ENCODE results near the gene COBL.

Gene COBL

DNA sequence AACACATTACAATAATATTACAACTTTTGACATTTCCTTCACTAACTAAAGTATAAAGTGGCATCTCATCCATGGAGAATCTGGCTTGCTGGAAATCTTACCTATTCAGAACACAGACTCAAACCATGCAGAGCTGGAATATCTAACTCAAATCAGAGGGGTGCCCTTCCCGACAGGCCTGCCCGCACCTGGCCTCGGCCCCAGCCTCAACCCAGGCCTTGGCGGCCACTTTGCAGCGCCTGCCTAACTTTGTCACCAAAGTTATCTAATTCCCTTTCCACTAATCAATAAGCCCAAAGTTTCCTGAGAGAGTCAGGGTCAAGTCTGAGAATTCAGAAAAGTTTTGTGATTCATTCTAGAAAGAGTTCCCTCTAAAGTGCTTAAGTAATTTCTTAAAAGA lies 212.9 kb downstream of the COBL start:
- no peaks in the 10 kb centered on the region for H3K36me3 Mint-ChIP-seq (ENCODE audit: low read depth)
- H3K4me1 Mint-ChIP-seq (ENCODE audit: low read depth), result no peaks in the 10 kb centered on the region
- peaks cover under 1% of the 10 kb centered on the region for H3K9me3 Mint-ChIP-seq
- no peak overlapping the region for H3K27ac Mint-ChIP-seq
- peaks cover 3% of the 10 kb centered on the region for H3K27me3 Mint-ChIP-seq (ENCODE audit: low read depth)
- H3K4me3 Mint-ChIP-seq, result no peak overlapping the region

DNA sequence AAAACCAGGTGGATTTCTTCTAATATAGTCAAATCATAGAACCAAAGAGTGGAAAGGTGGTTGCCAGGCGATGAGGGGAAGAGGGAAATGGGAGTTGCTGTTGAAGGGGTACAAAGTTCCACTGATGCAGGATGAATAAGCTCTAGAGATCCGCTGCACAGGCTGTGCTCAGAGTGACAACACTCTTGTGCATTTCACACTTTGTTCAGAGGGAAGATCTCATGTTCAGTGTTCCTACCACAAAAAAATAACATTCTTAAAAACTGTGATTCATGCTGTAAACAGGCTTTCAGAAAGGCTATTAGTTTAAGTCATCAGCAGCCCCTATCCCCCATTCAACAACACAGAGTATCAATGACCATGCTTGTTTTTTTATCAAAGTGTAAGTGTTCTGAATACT lies 213.8 kb downstream of the COBL start:
- Mint-ChIP-seq H3K9me3 (peaks cover 7% of the 10 kb centered on the region), H3K4me3 (no peak overlapping the region), H3K36me3 (ENCODE audit: low read depth) (no peaks in the 10 kb centered on the region), H3K27me3 (ENCODE audit: low read depth) (peaks cover 3% of the 10 kb centered on the region), H3K27ac (no peak overlapping the region), H3K4me1 (ENCODE audit: low read depth) (no peaks in the 10 kb centered on the region)

DNA sequence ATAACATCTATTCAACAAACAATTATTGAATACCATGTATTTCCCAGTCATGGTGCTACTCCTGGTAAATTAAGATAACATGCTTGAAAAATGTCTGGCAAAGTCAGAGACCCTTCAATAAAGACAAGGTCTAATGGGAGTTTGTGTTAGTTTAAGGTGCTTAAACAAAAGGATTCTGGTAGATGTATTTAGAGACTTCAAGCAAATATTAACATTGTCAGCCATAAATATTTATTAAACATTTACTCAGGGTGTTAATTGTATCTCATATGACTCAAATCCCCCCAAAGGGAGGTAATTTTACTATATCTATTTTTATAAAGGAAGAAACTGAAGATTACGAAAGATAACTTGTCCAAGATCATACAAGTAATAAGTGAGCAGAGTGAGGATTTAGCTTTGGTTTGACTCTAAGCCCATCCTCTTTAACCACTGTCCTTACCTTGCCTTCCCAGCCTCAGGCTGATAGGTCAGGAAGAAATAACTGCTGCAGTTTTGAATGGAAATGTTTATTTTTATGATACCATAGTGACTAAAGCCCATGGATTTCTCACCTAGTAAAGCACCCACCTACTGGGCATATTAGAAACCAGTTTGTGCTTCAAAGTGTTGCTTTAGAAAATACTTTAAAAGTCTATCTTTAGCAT lies 215.4 kb downstream of the COBL start:
- no peak overlapping the region for H3K4me3 Mint-ChIP-seq
- H3K9me3 Mint-ChIP-seq, result peaks cover 11% of the 10 kb centered on the region
- no peaks in the 10 kb centered on the region for H3K4me1 Mint-ChIP-seq (ENCODE audit: low read depth)
- H3K27ac Mint-ChIP-seq, result no peak overlapping the region
- H3K27me3 Mint-ChIP-seq (ENCODE audit: low read depth), result peaks cover 3% of the 10 kb centered on the region
- H3K36me3 Mint-ChIP-seq (ENCODE audit: low read depth), result no peaks in the 10 kb centered on the region

DNA sequence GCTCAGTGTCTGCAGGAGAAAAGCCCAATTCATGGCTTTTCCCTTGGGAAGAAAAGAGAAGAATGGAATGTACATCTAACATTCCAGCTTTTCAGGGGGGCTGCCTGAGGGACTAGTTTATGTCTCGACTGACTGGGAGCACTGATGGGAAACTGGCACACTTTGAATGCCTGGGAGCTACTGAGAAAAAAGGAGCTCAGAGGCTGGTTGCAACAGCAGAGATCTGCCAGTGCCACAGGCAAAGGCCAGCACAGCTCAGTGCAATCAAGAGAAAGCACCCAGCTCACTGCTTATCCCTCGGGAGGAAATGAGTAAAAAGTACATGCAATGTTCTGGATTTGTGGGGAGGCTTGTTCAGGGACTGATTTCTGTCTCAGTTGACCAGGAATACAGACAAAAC lies 226.2 kb downstream of the COBL start:
- no peaks in the 10 kb centered on the region for H3K4me1 Mint-ChIP-seq (ENCODE audit: low read depth)
- H3K36me3 Mint-ChIP-seq (ENCODE audit: low read depth), result no peaks in the 10 kb centered on the region
- peaks cover under 1% of the 10 kb centered on the region for H3K27me3 Mint-ChIP-seq (ENCODE audit: low read depth)
- no peak overlapping the region for H3K4me3 Mint-ChIP-seq
- H3K27ac Mint-ChIP-seq, result no peak overlapping the region
- H3K9me3 Mint-ChIP-seq, result peaks cover 13% of the 10 kb centered on the region

DNA sequence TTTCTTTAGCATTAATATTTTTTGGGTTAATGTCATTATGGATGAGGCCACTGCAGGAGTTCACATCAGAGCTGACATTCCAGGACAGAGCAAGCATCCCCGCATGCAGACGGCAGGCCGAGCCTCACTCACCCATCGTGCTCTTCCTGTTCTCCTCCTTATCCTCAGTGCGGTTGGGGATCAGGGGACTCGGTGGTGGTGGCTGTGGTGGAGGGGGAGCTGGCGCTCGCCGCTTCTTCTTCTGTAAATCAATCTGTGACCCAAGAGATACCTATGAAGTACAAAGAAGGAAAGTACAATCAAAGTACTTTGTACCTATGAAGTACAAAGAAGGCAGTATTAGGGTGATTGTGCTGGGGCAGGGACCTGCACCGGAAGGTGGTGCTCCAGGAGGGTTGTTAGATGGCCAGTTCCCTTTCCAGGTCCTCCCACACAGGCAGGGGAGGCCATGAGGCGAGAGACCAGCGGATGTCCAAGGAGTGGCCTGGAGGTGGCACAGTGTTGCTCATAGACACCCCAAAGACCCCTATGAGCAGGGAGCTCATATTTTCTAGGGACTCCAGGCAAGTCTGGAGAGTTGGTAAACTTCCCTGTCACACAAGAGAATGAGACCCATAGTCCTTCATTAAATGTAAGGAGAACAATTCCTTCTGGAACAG lies 231.4 kb downstream of the COBL start:
- Mint-ChIP-seq H3K36me3 (ENCODE audit: low read depth) (no peaks in the 10 kb centered on the region), H3K4me3 (no peak overlapping the region), H3K27ac (no peak overlapping the region), H3K27me3 (ENCODE audit: low read depth) (no peaks in the 10 kb centered on the region), H3K9me3 (no peaks in the 10 kb centered on the region), H3K4me1 (ENCODE audit: low read depth) (no peaks in the 10 kb centered on the region)

DNA sequence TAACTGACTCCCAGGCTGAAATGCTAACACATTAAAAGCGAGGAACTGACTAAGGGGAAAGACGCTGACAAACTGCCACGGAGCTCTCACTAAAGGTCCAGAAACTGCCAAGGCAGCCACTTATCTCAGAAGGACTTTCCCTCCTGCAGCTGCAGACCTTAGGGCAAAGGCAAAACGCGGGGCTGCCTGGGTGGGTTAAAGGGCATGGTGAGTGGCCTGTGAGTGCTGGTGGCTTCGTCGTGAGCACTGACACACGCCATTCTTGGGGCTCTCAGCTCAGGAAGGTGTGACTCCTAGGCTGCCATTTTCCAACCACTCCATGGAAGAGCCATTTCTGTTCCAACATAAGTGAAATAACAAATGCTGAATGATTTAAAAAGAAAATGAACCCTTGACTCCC lies 232.5 kb downstream of the COBL start:
- no peaks in the 10 kb centered on the region for H3K4me1 Mint-ChIP-seq (ENCODE audit: low read depth)
- no peaks in the 10 kb centered on the region for H3K9me3 Mint-ChIP-seq
- H3K4me3 Mint-ChIP-seq, result no peak overlapping the region
- H3K27ac Mint-ChIP-seq, result no peak overlapping the region
- H3K36me3 Mint-ChIP-seq (ENCODE audit: low read depth), result no peaks in the 10 kb centered on the region
- H3K27me3 Mint-ChIP-seq (ENCODE audit: low read depth), result no peaks in the 10 kb centered on the region

DNA sequence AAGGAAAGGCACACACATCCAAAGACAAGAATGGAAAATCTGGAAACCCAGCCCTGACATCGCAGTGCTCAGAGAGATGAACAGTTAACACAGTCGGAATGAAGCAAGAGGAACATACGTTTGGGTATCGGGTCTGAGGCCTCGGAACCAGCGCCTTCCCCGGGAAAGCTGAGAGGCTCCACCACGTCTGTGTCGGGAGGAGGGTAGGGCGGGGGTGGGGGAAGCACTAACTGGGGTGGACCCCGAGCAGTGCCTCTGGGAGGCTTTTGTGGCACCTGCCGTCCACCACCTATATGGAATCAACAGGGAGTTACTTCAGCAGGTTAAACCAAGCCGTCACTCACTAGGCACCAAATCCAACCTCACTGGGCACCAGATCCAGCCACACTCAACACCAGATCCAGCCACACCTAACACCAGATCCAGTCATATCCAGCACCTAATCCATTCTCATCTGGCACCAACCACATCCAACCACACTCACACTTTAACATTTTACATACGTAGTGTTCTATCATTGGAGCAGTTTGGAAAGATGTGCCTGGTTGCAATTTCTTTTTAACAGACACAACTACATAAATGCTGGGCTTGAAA lies 233.6 kb downstream of the COBL start:
- Mint-ChIP-seq H3K27ac (no peak overlapping the region), H3K9me3 (no peaks in the 10 kb centered on the region), H3K4me1 (ENCODE audit: low read depth) (no peaks in the 10 kb centered on the region), H3K36me3 (ENCODE audit: low read depth) (no peaks in the 10 kb centered on the region), H3K4me3 (no peak overlapping the region), H3K27me3 (ENCODE audit: low read depth) (no peaks in the 10 kb centered on the region)

DNA sequence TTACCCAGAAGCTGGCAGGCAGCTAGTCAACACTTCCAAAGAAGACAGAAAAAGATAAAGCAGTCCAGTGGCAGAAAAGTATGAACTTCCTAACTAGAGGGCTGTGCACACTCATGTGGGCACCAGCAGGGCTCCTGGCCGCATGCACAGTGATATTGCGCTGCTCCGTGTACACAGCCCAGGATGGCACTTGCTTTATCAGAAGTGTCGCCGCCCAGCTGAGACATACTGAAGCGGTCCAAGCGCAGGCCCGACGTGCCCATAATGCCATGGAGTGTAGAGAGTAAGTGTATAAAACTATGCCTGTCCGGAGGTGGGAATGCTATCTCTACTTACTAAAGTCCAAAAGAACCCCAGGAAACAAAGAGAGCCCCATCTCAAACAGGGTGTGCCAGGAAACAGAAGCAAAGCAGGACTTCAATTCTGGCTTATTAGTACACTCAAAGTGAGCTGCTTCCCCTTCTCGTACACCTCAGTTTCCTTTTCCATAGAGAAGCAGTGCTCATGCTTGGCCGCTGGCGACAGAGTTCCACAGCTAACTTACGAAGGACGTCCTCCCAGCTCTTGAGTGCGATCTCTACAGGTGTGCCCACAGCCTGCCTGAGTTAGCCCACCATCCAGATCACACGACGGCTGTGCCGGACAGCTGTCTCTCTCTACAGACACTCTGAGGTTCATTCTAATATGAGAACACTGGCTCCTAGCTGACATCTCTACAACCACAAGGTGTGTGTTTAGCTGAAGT lies 234.3 kb downstream of the COBL start:
- Mint-ChIP-seq H3K36me3 (ENCODE audit: low read depth) (no peaks in the 10 kb centered on the region), H3K9me3 (no peaks in the 10 kb centered on the region), H3K27ac (no peak overlapping the region)

DNA sequence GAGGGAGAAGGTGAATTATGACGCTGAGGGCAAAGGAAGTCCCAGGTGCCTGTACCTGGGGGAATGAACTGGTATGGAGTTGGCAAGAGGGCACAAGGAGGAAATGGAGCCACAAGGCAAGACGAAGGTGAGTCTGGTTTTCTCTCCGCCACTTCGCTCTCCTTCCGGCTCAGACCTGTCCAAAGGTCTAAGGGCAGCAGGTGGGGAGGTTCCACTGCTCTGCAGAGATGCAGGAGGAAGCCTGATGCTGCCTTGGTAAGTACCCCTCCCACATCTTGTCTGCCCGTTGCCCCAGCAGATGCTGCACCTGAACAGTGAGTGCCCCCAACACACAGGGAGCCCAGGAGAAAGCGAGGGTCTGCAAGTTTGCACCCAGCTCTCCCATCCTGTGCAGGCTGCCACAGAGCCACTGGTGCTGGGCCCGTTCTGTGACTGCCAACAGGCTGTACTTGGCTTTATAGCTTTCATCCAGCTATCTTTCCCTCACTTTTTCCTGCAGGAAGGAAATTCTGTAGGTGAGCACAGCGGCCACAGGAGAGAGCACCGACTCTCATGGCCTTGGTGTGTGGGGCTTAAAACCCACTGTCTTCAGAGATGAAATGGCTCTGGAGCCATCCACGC lies 235.2 kb downstream of the COBL start:
- Mint-ChIP-seq H3K9me3 (no peaks in the 10 kb centered on the region), H3K27me3 (ENCODE audit: low read depth) (peaks cover 4% of the 10 kb centered on the region), H3K4me1 (ENCODE audit: low read depth) (no peaks in the 10 kb centered on the region), H3K4me3 (no peak overlapping the region), H3K27ac (no peak overlapping the region), H3K36me3 (ENCODE audit: low read depth) (no peaks in the 10 kb centered on the region)

More for the DNA sequence above, 234.3 kb downstream of the COBL start:
- peaks cover 3% of the 10 kb centered on the region for H3K27me3 Mint-ChIP-seq (ENCODE audit: low read depth)
- no peaks in the 10 kb centered on the region for H3K4me1 Mint-ChIP-seq (ENCODE audit: low read depth)
- H3K4me3 Mint-ChIP-seq, result no peak overlapping the region

DNA sequence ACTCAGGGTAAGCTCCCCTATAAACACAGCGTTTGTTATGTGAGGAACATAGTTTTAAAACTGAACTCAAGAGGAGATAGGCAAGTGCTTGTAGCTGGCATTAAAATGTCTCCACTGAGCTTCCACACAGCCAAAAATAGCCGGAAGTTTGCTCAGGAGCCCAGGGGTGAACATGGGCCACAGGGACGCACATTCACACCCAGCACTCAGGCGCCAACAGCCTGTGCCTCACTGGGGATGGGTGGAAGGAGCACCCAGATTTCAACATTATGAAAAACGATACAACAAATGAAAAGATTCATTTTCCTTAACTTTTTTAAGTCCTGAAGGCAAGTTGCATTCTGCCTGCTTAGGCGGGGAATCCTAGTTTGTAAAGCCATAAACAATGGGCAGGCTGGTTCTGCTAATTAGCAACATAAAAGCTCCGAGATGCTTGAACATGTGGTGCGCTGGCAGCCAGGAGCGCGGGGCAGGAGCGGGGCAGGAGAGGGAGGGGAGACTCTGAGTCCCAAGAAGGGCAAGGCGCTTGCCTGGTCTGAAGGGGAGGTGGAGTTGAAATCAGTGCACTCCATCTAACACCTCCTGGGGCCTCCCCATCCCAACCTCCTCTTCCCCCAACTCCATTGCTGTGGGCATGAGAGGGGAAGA lies 235.9 kb downstream of the COBL start:
- H3K36me3 Mint-ChIP-seq (ENCODE audit: low read depth), result no peaks in the 10 kb centered on the region
- no peaks in the 10 kb centered on the region for H3K9me3 Mint-ChIP-seq
- H3K27me3 Mint-ChIP-seq (ENCODE audit: low read depth), result peaks cover 4% of the 10 kb centered on the region
- no peak overlapping the region for H3K4me3 Mint-ChIP-seq
- no peaks in the 10 kb centered on the region for H3K4me1 Mint-ChIP-seq (ENCODE audit: low read depth)
- H3K27ac Mint-ChIP-seq, result no peak overlapping the region

DNA sequence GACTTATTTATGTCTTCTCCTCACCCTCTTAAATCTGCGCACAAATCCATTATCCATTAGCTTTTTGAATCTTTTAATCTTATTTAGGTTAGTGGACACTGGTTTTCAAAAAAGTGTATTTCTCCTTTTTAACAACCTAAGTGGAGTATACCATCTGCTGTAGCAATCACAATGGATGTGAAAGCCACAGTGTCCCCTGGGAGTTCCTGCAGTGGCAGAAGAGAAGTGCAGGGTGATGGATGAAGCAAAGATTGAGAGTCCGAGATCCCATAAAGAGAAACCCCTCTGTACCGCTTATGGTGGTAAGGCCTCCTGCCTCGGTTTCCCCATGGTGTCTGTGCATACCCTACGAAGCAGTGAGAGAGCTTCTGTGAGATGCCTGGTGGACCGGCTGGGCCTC lies 236.4 kb downstream of the COBL start:
- Mint-ChIP-seq H3K36me3 (ENCODE audit: low read depth) (no peaks in the 10 kb centered on the region), H3K9me3 (no peaks in the 10 kb centered on the region), H3K4me1 (ENCODE audit: low read depth) (no peaks in the 10 kb centered on the region), H3K27ac (no peak overlapping the region), H3K27me3 (ENCODE audit: low read depth) (peaks cover 4% of the 10 kb centered on the region), H3K4me3 (no peak overlapping the region)

DNA sequence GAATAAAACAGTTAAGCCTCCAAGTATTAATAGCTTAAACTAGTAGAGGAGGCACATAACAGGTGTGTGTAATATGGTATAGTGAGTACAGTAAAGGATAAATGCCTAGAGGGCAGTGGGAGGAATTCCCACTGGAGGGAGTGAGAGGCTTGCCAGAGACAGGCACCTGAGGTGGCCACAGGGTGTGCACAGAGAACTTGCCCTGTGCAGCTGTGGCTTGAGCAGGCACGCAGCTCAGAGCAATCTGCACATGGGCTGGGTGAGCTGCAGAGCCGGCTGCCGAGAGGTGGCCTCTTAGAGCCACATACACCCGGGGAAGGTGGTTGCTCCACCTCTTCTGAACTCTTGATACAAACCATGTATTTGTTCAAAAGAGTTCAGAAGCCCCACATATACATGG lies 237.1 kb downstream of the COBL start:
- no peak overlapping the region for H3K27ac Mint-ChIP-seq

DNA sequence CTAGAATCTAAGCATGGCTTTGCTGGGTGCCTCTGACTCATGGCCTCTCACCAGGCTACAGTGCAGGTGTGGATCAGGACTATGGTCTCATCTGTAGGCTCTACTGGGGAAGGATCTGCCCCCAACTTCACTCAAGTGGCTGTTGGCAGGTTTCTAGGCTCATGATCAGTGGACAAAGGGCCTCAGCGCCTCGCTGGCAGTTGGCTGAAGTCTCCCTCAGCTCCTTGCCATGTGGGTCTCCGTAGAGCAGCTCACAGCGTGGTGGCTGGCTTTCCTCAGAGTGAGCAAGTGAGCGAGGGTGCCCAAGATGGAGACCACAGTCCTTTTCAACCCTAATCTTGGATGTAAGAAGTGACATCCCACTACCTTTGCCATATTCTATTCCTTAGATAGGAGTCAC lies 238.0 kb downstream of the COBL start:
- peaks cover 4% of the 10 kb centered on the region for H3K27me3 Mint-ChIP-seq (ENCODE audit: low read depth)

More for the DNA sequence above, 237.1 kb downstream of the COBL start:
- H3K9me3 Mint-ChIP-seq, result no peaks in the 10 kb centered on the region
- H3K27me3 Mint-ChIP-seq (ENCODE audit: low read depth), result peaks cover 4% of the 10 kb centered on the region
- H3K4me3 Mint-ChIP-seq, result no peak overlapping the region
- no peaks in the 10 kb centered on the region for H3K36me3 Mint-ChIP-seq (ENCODE audit: low read depth)
- H3K4me1 Mint-ChIP-seq (ENCODE audit: low read depth), result no peaks in the 10 kb centered on the region

DNA sequence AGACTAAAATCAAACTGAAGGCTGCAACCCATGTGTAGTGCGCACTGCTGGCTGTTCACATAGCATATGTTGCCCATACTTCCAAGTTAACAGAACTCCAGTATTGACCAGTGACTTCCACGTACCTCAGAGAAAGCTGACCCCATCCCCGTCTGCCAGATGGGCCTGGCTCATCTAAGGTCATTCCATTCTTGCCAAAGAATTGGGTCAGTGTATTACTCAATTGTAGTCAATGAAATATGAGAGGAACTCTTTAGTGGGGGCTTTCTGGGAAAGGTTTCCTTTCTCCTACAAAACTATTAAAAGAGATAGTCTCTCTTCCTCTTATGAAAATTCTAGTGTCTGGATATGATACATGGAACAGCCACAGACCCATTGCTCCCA lies 238.6 kb downstream of the COBL start:
- Mint-ChIP-seq H3K27ac (no peak overlapping the region), H3K9me3 (no peaks in the 10 kb centered on the region), H3K4me1 (ENCODE audit: low read depth) (no peaks in the 10 kb centered on the region), H3K36me3 (ENCODE audit: low read depth) (no peaks in the 10 kb centered on the region), H3K4me3 (no peak overlapping the region), H3K27me3 (ENCODE audit: low read depth) (peaks cover 4% of the 10 kb centered on the region)

More for the DNA sequence above, 238.0 kb downstream of the COBL start:
- H3K36me3 Mint-ChIP-seq (ENCODE audit: low read depth), result no peaks in the 10 kb centered on the region
- no peak overlapping the region for H3K27ac Mint-ChIP-seq
- H3K9me3 Mint-ChIP-seq, result no peaks in the 10 kb centered on the region
- no peak overlapping the region for H3K4me3 Mint-ChIP-seq
- H3K4me1 Mint-ChIP-seq (ENCODE audit: low read depth), result no peaks in the 10 kb centered on the region
